HEK293 (cell line): ENCODE results near the gene VGLL4.

Source experiments
- CTCF ChIA-PET: fragments of 350-600 bp; formaldehyde crosslinking; extraction: SDS; loops from one replicate; lab custom pipeline; 2021; ENCODE audit warnings: antibody characterized with exemption; lab: Yijun Ruan, JAX
- POLR2A ChIA-PET: fragments of 300-600 bp; formaldehyde crosslinking; extraction: SDS; loops from one replicate; lab custom pipeline; 2020; ENCODE audit warnings: antibody characterized with exemption, inconsistent platforms; lab: Yijun Ruan, JAX
- H3K27ac ChIP-seq: fragments of 200-500 bp; sonication (Bioruptor generic); 2 replicates; pipeline ENCODE4 v1.5.1; 2014; ENCODE audit warnings: low read depth, low read length, control low read depth, inconsistent platforms; ENCODE audit errors: extremely low read depth
- H3K36me3 ChIP-seq, 2 experiments: fragments of 200-500 bp in 1 of 2; sonication (Bioruptor generic) in 1 of 2; 1 replicate in 1 of 2; 2 replicates in 1 of 2; pipeline ENCODE4 v1.5.1; 2014 to 2017; ENCODE audit warnings: inconsistent platforms in 2 of 2, low read length in 2 of 2; ENCODE audit not compliant: control insufficient read depth in 2 of 2, insufficient read depth in 1 of 2
- H3K4me1 ChIP-seq: fragments of 200-500 bp; sonication (Bioruptor generic); 2 replicates; pipeline ENCODE4 v1.5.1; 2014; ENCODE audit warnings: mild to moderate bottlenecking, low read length, inconsistent platforms; ENCODE audit not compliant: control insufficient read depth, insufficient read depth
- H3K4me3 ChIP-seq: 2 replicates; pipeline ENCODE4 v1.5.1; 2011; ENCODE audit warnings: low read depth, mild to moderate bottlenecking, control low read depth, low read length, moderate library complexity
- H3K9me3 ChIP-seq: fragments of 200-500 bp; sonication (Bioruptor generic); 2 replicates; pipeline ENCODE4 v1.5.1; 2014; ENCODE audit warnings: low read depth, low read length, inconsistent platforms; ENCODE audit not compliant: control insufficient read depth, insufficient read depth
- HIC1 ChIP-seq: fragments of 450-650 bp; formaldehyde crosslinking; IDR thresholded peaks from 2 replicates; pipeline ENCODE4 v1.5.1; 2016; ENCODE audit warnings: missing biosample characterization, missing genetic modification characterization
- INSM2 ChIP-seq: fragments of 450-650 bp; formaldehyde crosslinking; IDR thresholded peaks from 2 replicates; pipeline ENCODE4 v1.5.1; 2016; ENCODE audit warnings: missing biosample characterization, missing genetic modification characterization
- KLF1 ChIP-seq: fragments of 450-650 bp; formaldehyde crosslinking; IDR thresholded peaks from 2 replicates; pipeline ENCODE4 v1.5.1; 2016; ENCODE audit warnings: missing biosample characterization, missing genetic modification characterization
- KLF17 ChIP-seq: fragments of 450-650 bp; formaldehyde crosslinking; IDR thresholded peaks from 2 replicates; pipeline ENCODE4 v1.5.1; 2016; ENCODE audit warnings: missing biosample characterization, missing genetic modification characterization
- KLF8 ChIP-seq: fragments of 450-650 bp; formaldehyde crosslinking; IDR thresholded peaks from 2 replicates; pipeline ENCODE4 v1.5.1; 2016; ENCODE audit warnings: missing biosample characterization, missing genetic modification characterization
- OSR2 ChIP-seq: fragments of 450-650 bp; formaldehyde crosslinking; IDR thresholded peaks from 2 replicates; pipeline ENCODE4 v1.5.1; 2016; ENCODE audit warnings: missing biosample characterization, missing genetic modification characterization
- PRDM10 ChIP-seq: fragments of 450-650 bp; formaldehyde crosslinking; IDR thresholded peaks from 2 replicates; pipeline ENCODE4 v1.5.1; 2016; ENCODE audit warnings: missing biosample characterization, missing genetic modification characterization
- SCRT1 ChIP-seq: fragments of 450-650 bp; formaldehyde crosslinking; IDR thresholded peaks from 2 replicates; pipeline ENCODE4 v1.5.1; 2016; ENCODE audit warnings: missing biosample characterization, missing genetic modification characterization, borderline replicate concordance
- SP3 ChIP-seq: fragments of 450-650 bp; formaldehyde crosslinking; IDR thresholded peaks from 2 replicates; pipeline ENCODE4 v1.5.1; 2016; ENCODE audit warnings: missing biosample characterization, missing genetic modification characterization
- YY2 ChIP-seq: fragments of 450-650 bp; formaldehyde crosslinking; IDR thresholded peaks from 2 replicates; pipeline ENCODE4 v1.5.1; 2016; ENCODE audit warnings: missing biosample characterization, missing genetic modification characterization
- ZNF121 ChIP-seq: fragments of 450-650 bp; formaldehyde crosslinking; IDR thresholded peaks from 2 replicates; pipeline ENCODE4 v1.5.1; 2016; ENCODE audit warnings: missing biosample characterization, missing genetic modification characterization
- ZNF169 ChIP-seq: fragments of 450-650 bp; formaldehyde crosslinking; IDR thresholded peaks from 2 replicates; pipeline ENCODE4 v1.5.1; 2016; ENCODE audit warnings: missing biosample characterization, missing genetic modification characterization
- ZNF2 ChIP-seq: fragments of 450-650 bp; formaldehyde crosslinking; IDR thresholded peaks from 2 replicates; pipeline ENCODE4 v1.5.1; 2016; ENCODE audit warnings: missing biosample characterization, missing genetic modification characterization
- ZNF221 ChIP-seq: fragments of 450-650 bp; formaldehyde crosslinking; IDR thresholded peaks from 2 replicates; pipeline ENCODE4 v1.5.1; 2017; ENCODE audit warnings: missing biosample characterization, missing genetic modification characterization, borderline replicate concordance
- ZNF223 ChIP-seq: fragments of 450-650 bp; formaldehyde crosslinking; IDR thresholded peaks from 2 replicates; pipeline ENCODE4 v1.5.1; 2016; ENCODE audit warnings: missing biosample characterization, missing genetic modification characterization
- ZNF362 ChIP-seq: fragments of 450-650 bp; formaldehyde crosslinking; IDR thresholded peaks from 2 replicates; pipeline ENCODE4 v1.5.1; 2016; ENCODE audit warnings: missing biosample characterization, missing genetic modification characterization
- ZNF423 ChIP-seq: fragments of 450-650 bp; formaldehyde crosslinking; IDR thresholded peaks from 2 replicates; pipeline ENCODE4 v1.5.1; 2016; ENCODE audit warnings: missing biosample characterization, missing genetic modification characterization
- ZNF488 ChIP-seq: fragments of 450-650 bp; formaldehyde crosslinking; IDR thresholded peaks from 2 replicates; pipeline ENCODE4 v1.5.1; 2016; ENCODE audit warnings: missing biosample characterization, missing genetic modification characterization
- ZNF580 ChIP-seq: fragments of 450-650 bp; formaldehyde crosslinking; IDR thresholded peaks from 2 replicates; pipeline ENCODE4 v1.5.1; 2016; ENCODE audit warnings: missing biosample characterization, missing genetic modification characterization
- ZSCAN5A ChIP-seq: fragments of 450-650 bp; formaldehyde crosslinking; IDR thresholded peaks from 2 replicates; pipeline ENCODE4 v1.5.1; 2016; ENCODE audit warnings: missing biosample characterization, missing genetic modification characterization

VGLL4 gene

GRCh38 chr3:11642431-11643191 lies 1.1 kb downstream of the VGLL4 start (continued):
- TF ChIP-seq ZNF121 = no peak
- no peak for TF ChIP-seq ZNF223 (tag by site-specific recombination)
- no peak for TF ChIP-seq SCRT1
- no peak for TF ChIP-seq ZNF169 (tag by site-specific recombination)
- no peak for TF ChIP-seq INSM2 (tag by site-specific recombination)
- no peak for TF ChIP-seq ZNF488 (tag by site-specific recombination)
- no peak for TF ChIP-seq YY2 (tag by site-specific recombination)
- 0 out of 2 replicates have a peak, but pooled peaks have one; percentile 14 for TF ChIP-seq KLF17
- TF ChIP-seq, all 188 proteins: peak for 43

- peaks cover 28% of the 10 kb centered on the region for H3K4me1 ChIP-seq
- no peaks in the 10 kb centered on the region for H3K9me3 ChIP-seq
- ChIA-PET CTCF (interaction anchor here (0.8 kb wide), 1 partner anchor 263 kb away, joined by 3 read pairs; no protein-coding TSS in a partner anchor), POLR2A (no interaction called here)
- H3K36me3 ChIP-seq = no peaks in the 10 kb centered on the region
- peak overlapping the region; percentile 95 for H3K27ac ChIP-seq
- peak overlapping the region; percentile 86 for H3K4me3 ChIP-seq
- TF ChIP-seq PRDM10 (tag by site-specific recombination) (peak; percentile 37; the same call in 1 of the 2 replicates), ZNF423 (tag by site-specific recombination) (no peak), OSR2 (tag by site-specific recombination) (no peak), ZNF362 (tag by site-specific recombination) (0 out of 2 replicates have a peak, but pooled peaks have one; percentile 69), HIC1 (tag by site-specific recombination) (no peak), ZNF2 (tag by site-specific recombination) (no peak), KLF1 (tag by site-specific recombination) (no peak), ZNF221 (no peak), ZNF580 (tag by site-specific recombination) (no peak), ZSCAN5A (tag by site-specific recombination) (no peak), KLF8 (no peak), SP3 (tag by site-specific recombination) (no peak)
Observed at GRCh38 chr3:11641683-11642430, 1.9 kb downstream of the VGLL4 start.
